HepG2 (cell line): ENCODE measurements around the gene UNC119B. TPM values are rescaled to one million over a fixed set of nuclear protein-coding genes. Genes with fewer than 3 reads are reported as not detected.

Experiments
- ATAC-seq: fragments of 200-7000 bp; cut with Tn5 transposase; 3 replicates; pipeline ENCODE4 v1.9.1; 2020; ENCODE audit warnings: mild to moderate bottlenecking, moderate library complexity
- BruUV-seq: library from RNA; stranded (reverse); fragments of 400-500 nt; replicated peaks from 2 replicates; lab custom pipeline; 2021; lab: Mats Ljungman, UMichigan
- CTCF ChIA-PET: fragments of 300-600 bp; formaldehyde crosslinking; extraction: SDS; loops from one replicate; lab custom pipeline; 2021; ENCODE audit warnings: low total read pairs, inconsistent platforms, low intra/inter-chr PET ratio; lab: Yijun Ruan, JAX
- POLR2A ChIA-PET: fragments of 350-600 bp; sonication (Branson Sonifier 250); formaldehyde crosslinking; loops from one replicate; lab custom pipeline; 2020; ENCODE audit warnings: antibody characterized with exemption, inconsistent platforms; lab: Yijun Ruan, JAX
- DNase-seq: peaks from one replicate; pipeline ENCODE4 v3.0.0-alpha.2; 2015; ENCODE audit warnings: low spot score
- FAIRE-seq: peaks from 3 replicates; lab custom pipeline; 2011; peaks lifted over from hg19 to GRCh38; lab: Jason Lieb, UNC
- H2AFZ ChIP-seq: one replicate; pipeline ENCODE4 v1.6.1; 2011; ENCODE audit warnings: low read length, inconsistent platforms
- H3K27ac ChIP-seq: fragments of 300-600 bp; 3 replicates; pipeline ENCODE4 v1.8.0; 2011; ENCODE audit warnings: mixed run types, mild to moderate bottlenecking, mixed read lengths, low read length, inconsistent platforms; ENCODE audit not compliant: insufficient read depth; ENCODE audit errors: extremely low read length
- H3K27me3 ChIP-seq, 2 experiments: fragments of 200-600 bp in 1 of 2; 2 replicates in 1 of 2; 3 replicates in 1 of 2; pipeline versions ENCODE4 v1.6.0 to v1.8.0; 2011; ENCODE audit warnings: low read length in 2 of 2, mild to moderate bottlenecking in 2 of 2, moderate library complexity in 2 of 2, inconsistent platforms in 1 of 2; ENCODE audit not compliant: insufficient read depth in 2 of 2, control insufficient read depth in 1 of 2
- H3K36me3 ChIP-seq, 2 experiments: fragments of 200-600 bp in 1 of 2; replicated peaks in 1 of 2; 2 replicates in 1 of 2; 3 replicates in 1 of 2; pipeline versions ENCODE4 v1.5.1 to v1.8.0; 2011; ENCODE audit warnings: low read length in 2 of 2, inconsistent platforms in 1 of 2; ENCODE audit not compliant: insufficient read depth in 2 of 2, control insufficient read depth in 1 of 2
- H3K4me1 ChIP-seq: 2 replicates; pipeline ENCODE4 v1.5.1; 2012; ENCODE audit warnings: low read length, inconsistent platforms; ENCODE audit not compliant: insufficient read depth
- H3K4me2 ChIP-seq: 2 replicates; pipeline ENCODE4 v1.6.0; 2011; ENCODE audit warnings: low read depth, low read length, inconsistent platforms
- H3K4me3 ChIP-seq, 3 experiments: fragments of 200-600 bp in 1 of 3; sonication (generic), shearing (Covaris generic) in 1 of 3; replicated peaks in 1 of 3; 2 replicates each; pipeline ENCODE4 v1.5.1; 2011 to 2016; ENCODE audit warnings: low read length in 3 of 3, inconsistent platforms in 2 of 3, low read depth in 2 of 3, mild to moderate bottlenecking in 2 of 3, control low read depth in 1 of 3, mixed read lengths in 1 of 3; ENCODE audit not compliant: insufficient read depth in 1 of 3
- H3K79me2 ChIP-seq: one replicate; pipeline ENCODE4 v1.6.1; 2011; ENCODE audit warnings: low read length, inconsistent platforms; ENCODE audit not compliant: insufficient read depth
- H3K9ac ChIP-seq: 2 replicates; pipeline ENCODE4 v1.6.0; 2011; ENCODE audit warnings: mild to moderate bottlenecking, low read depth, low read length, inconsistent platforms; ENCODE audit not compliant: insufficient read depth
- H3K9me3 ChIP-seq: 2 replicates; pipeline ENCODE4 v1.5.1; 2012; ENCODE audit warnings: mild to moderate bottlenecking, low read length
- H4K20me1 ChIP-seq: 2 replicates; pipeline ENCODE4 v1.6.0; 2011; ENCODE audit warnings: inconsistent platforms, mild to moderate bottlenecking, low read length, moderate library complexity; ENCODE audit not compliant: insufficient read depth
- GATA4 ChIP-seq: sonication (generic); IDR thresholded peaks from 2 replicates; pipeline ENCODE4 v1.6.1; 2016; ENCODE audit warnings: antibody characterized with exemption, low read depth, borderline replicate concordance
- HES4 ChIP-seq: sonication (generic); formaldehyde crosslinking; IDR thresholded peaks from 2 replicates; pipeline ENCODE4 v1.9.0; 2021; ENCODE audit warnings: mild to moderate bottlenecking, missing genetic modification reagents, borderline replicate concordance
- HNF4G ChIP-seq, 2 experiments: sonication (generic) in 1 of 2; formaldehyde crosslinking in 1 of 2; IDR thresholded peaks; 2 replicates each; pipeline versions ENCODE4 v1.4.0 to v1.6.1; 2011 to 2020; ENCODE audit warnings: borderline replicate concordance in 2 of 2, low read depth in 2 of 2, mild to moderate bottlenecking in 2 of 2, low read length in 1 of 2, missing genetic modification reagents in 1 of 2, moderate library complexity in 1 of 2
- IRF1 ChIP-seq: sonication (generic); formaldehyde crosslinking; IDR thresholded peaks from 2 replicates; pipeline ENCODE4 v1.4.0; 2020; ENCODE audit warnings: low read depth, mild to moderate bottlenecking, missing genetic modification reagents
- KLF16 ChIP-seq, 2 experiments: sonication (generic) in 1 of 2; formaldehyde crosslinking in 1 of 2; IDR thresholded peaks; 2 replicates each; pipeline versions ENCODE4 v1.6.1 to v1.8.0; 2016 to 2023; ENCODE audit warnings: missing genetic modification reagents in 2 of 2, missing compliant biosample characterization in 1 of 2
- MED1 ChIP-seq: sonication (generic); formaldehyde crosslinking; IDR thresholded peaks from 2 replicates; pipeline ENCODE4 v1.4.0; 2020; ENCODE audit warnings: missing genetic modification reagents
- MED13 ChIP-seq: sonication (generic); formaldehyde crosslinking; IDR thresholded peaks from 2 replicates; pipeline ENCODE4 v1.5.0; 2020; ENCODE audit warnings: missing genetic modification reagents
- NFE2L2 ChIP-seq: fragments of 150-350 bp; IDR thresholded peaks from 2 replicates; pipeline ENCODE4 v1.6.1; 2014; ENCODE audit warnings: low read length
- SKI ChIP-seq: fragments of 450-650 bp; IDR thresholded peaks from one replicate; pipeline ENCODE4 v1.6.1; 2018; ENCODE audit warnings: mild to moderate bottlenecking; ENCODE audit not compliant: partially characterized antibody
- SRF ChIP-seq: IDR thresholded peaks from 2 replicates; pipeline ENCODE4 v1.6.1; 2011; ENCODE audit warnings: mild to moderate bottlenecking, low read depth, low read length, moderate library complexity
- ZNF205 ChIP-seq: IDR thresholded peaks from 2 replicates; pipeline ENCODE4 v1.6.1; 2018; ENCODE audit warnings: missing biosample characterization, missing genetic modification reagents
- ZNF3 ChIP-seq: IDR thresholded peaks from 2 replicates; pipeline ENCODE4 v1.7.0; 2017; ENCODE audit warnings: inconsistent platforms
- ZNF354B ChIP-seq: sonication (generic); formaldehyde crosslinking; IDR thresholded peaks from 2 replicates; pipeline ENCODE4 v1.8.0; 2022; ENCODE audit warnings: mild to moderate bottlenecking, missing genetic modification reagents
- in situ Hi-C: cut with HindIII; loops from 2 replicates; pipeline ENCODE4 v1.10.0; 2017; ENCODE audit warnings: low pct_unique_long_range_greater_than_20kb; ENCODE audit not compliant: extremely low pct_ligation_motif_present
- intact Hi-C: fragments of 100-400 bp; cut with micrococcal nuclease; formaldehyde crosslinking; loops from one replicate; pipeline ENCODE4 v1.10.0; 2022; ENCODE audit not compliant: unreplicated experiment
- polyA plus RNA-seq, 8 experiments: library from polyadenylated mRNA; depleted of rRNA in 3 of 8; stranded (reverse) in 7 of 8; unstranded in 1 of 8; fragments of >200 nt; fragmentation: Illumina TruSeq in 4 of 8; extraction: Trizol in 4 of 8; gene quantifications; 2 replicates each; pipeline versions ENCODE4 v1.2.1 to v1.2.3, GENCODE V29; 2011 to 2016; ENCODE audit warnings: low read depth in 4 of 8, missing spikeins in 1 of 8, mixed read lengths in 1 of 8; ENCODE audit not compliant: insufficient read depth in 1 of 8
- total RNA-seq, 5 experiments: library from RNA; depleted of rRNA; stranded (reverse); fragments of >200 nt; fragmentation: Illumina TruSeq; extraction: Trizol; gene quantifications; 2 replicates each; pipeline ENCODE4 v1.2.3, GENCODE V29; 2016; ENCODE audit warnings: low read depth in 1 of 5
- TF ChIP-seq, protein P1 (sequence below): sonication (generic); formaldehyde crosslinking; IDR thresholded peaks from 2 replicates; pipeline ENCODE4 v1.8.0; 2022; ENCODE audit warnings: low read depth, missing genetic modification reagents
- TF ChIP-seq, protein P2 (sequence below): IDR thresholded peaks from 2 replicates; pipeline ENCODE4 v1.6.1; 2016; ENCODE audit warnings: missing compliant biosample characterization, missing genetic modification reagents, borderline replicate concordance

The UNC119B gene
- total and polyA plus RNA-seq, 2 of the 13 experiments (the other 11 are each of a cell fraction or from before 2014, with no cell fraction given) = 19.6 to 19.7 TPM

GRCh38 chr12:120751389-120751788 is 41.1 kb downstream of the UNC119B start (continued):
- TF ChIP-seq, protein P1, sequence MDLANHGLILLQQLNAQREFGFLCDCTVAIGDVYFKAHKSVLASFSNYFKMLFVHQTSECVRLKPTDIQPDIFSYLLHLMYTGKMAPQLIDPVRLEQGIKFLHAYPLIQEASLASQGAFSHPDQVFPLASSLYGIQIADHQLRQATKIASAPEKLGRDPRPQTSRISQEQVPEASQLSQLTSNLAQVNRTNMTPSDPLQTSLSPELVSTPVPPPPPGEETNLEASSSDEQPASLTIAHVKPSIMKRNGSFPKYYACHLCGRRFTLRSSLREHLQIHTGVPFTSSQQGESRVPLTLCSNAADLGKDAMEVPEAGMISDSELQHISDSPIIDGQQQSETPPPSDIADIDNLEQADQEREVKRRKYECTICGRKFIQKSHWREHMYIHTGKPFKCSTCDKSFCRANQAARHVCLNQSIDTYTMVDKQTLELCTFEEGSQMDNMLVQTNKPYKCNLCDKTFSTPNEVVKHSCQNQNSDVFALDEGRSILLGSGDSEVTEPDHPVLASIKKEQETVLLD (CRISPR knock-in tag) = no peak
- peak; percentile 59; the same call in 1 of the 2 replicates for TF ChIP-seq NFE2L2
- TF ChIP-seq SRF = no peak
- TF ChIP-seq ZNF205 = no peak
- TF ChIP-seq MED13 (CRISPR knock-in tag) = no peak
- TF ChIP-seq, protein P2, sequence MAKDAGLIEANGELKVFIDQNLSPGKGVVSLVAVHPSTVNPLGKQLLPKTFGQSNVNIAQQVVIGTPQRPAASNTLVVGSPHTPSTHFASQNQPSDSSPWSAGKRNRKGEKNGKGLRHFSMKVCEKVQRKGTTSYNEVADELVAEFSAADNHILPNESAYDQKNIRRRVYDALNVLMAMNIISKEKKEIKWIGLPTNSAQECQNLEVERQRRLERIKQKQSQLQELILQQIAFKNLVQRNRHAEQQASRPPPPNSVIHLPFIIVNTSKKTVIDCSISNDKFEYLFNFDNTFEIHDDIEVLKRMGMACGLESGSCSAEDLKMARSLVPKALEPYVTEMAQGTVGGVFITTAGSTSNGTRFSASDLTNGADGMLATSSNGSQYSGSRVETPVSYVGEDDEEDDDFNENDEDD = no peak
- TF ChIP-seq IRF1 (CRISPR knock-in tag) = no peak
- TF ChIP-seq KLF16 (CRISPR knock-in tag; IDR thresholded peaks at IDR 0.05) = no peak
- no peak for TF ChIP-seq MED1
- TF ChIP-seq ZNF3 (CRISPR knock-in tag) = no peak
- TF ChIP-seq HNF4G (IDR thresholded peaks at IDR 0.05; ENCODE audit: borderline replicate concordance, low read depth, low read length) = no peak
- TF ChIP-seq HNF4G (CRISPR knock-in tag; IDR thresholded peaks at IDR 0.05; ENCODE audit: borderline replicate concordance, low read depth) = no peak

DNA sequence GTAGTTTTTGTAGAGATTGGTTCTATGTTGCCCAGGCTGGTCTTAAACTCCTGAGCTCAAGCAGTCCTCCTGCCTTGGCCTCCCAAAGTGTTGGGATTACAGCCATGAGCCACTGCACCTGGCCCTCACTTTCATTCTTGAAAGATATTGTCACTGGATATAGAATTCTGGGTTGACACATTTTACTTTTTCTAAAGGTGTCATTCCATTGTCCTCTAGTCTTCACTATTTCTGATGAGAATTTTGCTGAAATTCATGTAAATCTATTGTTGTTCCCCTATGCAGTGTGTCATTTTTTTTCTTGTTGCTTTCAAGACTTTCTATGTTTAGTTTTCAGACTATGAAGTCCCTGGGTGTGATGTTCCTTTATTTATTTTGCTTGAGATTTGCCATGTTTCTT is 44.5 kb downstream of the UNC119B start:
- in situ Hi-C loops = no loop called here

More for the DNA sequence above, 44.5 kb downstream of the UNC119B start:
- Histone ChIP-seq H4K20me1 (no peaks in the 10 kb centered on the region), H3K36me3 (no peaks in the 10 kb centered on the region), H3K79me2 (no peaks in the 10 kb centered on the region), H3K9me3 (peaks cover 7% of the 10 kb centered on the region; the same call in 1 of the 2 replicates), H3K9ac (no peak overlapping the region), H3K4me2 (no peak overlapping the region), H3K4me3 (no peak overlapping the region), H3K27me3 (no peaks in the 10 kb centered on the region), H3K4me1 (no peaks in the 10 kb centered on the region), H3K27ac (no peak overlapping the region), H2AFZ (no peak overlapping the region)
- ChIA-PET POLR2A (no interaction called here), CTCF (no interaction called here)
- DNase-seq (no peak), FAIRE-seq (no peak), ATAC-seq (no peak)
- TF ChIP-seq HES4 (CRISPR knock-in tag) (no peak), ZNF354B (CRISPR knock-in tag) (no peak), SKI (no peak), GATA4 (no peak)
- BruUV-seq = no TSS peak
- intact Hi-C loops = no loop called here
